OCI-LY3 (cell line): Measurements from ENCODE around the gene SGPL1.

Experiments used
- H2AFZ ChIP-seq: fragments of 200-600, 300-600 bp; shearing (Covaris generic); 2 replicates; pipeline ENCODE4 v1.6.0; 2014; ENCODE audit warnings: antibody characterized with exemption, low read depth, low read length
- H3K27ac ChIP-seq: fragments of 200-600, 300-600 bp; sonication (generic); 2 replicates; pipeline ENCODE4 v1.5.1; 2014; ENCODE audit warnings: mild to moderate bottlenecking, low read length, moderate library complexity, mixed read lengths
- H3K27me3 ChIP-seq: fragments of 200-600, 300-600 bp; sonication (generic); 2 replicates; pipeline ENCODE4 v1.6.1; 2014; ENCODE audit warnings: low read depth, low read length, mixed read lengths
- H3K36me3 ChIP-seq: fragments of 200-600, 300-600 bp; sonication (generic); replicated peaks from 2 replicates; pipeline ENCODE3; 2014; ENCODE audit warnings: low read depth, low read length, mixed read lengths
- H3K4me1 ChIP-seq: fragments of 300-600, 200-600 bp; sonication (generic); 2 replicates; pipeline ENCODE4 v1.6.1; 2014; ENCODE audit warnings: low read length, mixed read lengths
- H3K4me2 ChIP-seq: fragments of 200-600, 300-600 bp; sonication (generic); 2 replicates; pipeline ENCODE4 v1.6.1; 2014; ENCODE audit warnings: low read length, mixed read lengths
- H3K4me3 ChIP-seq: fragments of 300-600, 200-600 bp; sonication (generic); 2 replicates; pipeline ENCODE4 v1.5.1; 2014; ENCODE audit warnings: antibody characterized with exemption, mild to moderate bottlenecking, low read length, moderate library complexity
- H3K79me2 ChIP-seq: fragments of 300-600, 200-600 bp; shearing (Covaris generic); 2 replicates; pipeline ENCODE4 v1.6.1; 2014; ENCODE audit warnings: mild to moderate bottlenecking, low read length, mixed read lengths
- H3K9ac ChIP-seq: fragments of 300-600, 200-600 bp; shearing (Covaris generic); 2 replicates; pipeline ENCODE4 v1.6.0; 2014; ENCODE audit warnings: mild to moderate bottlenecking, low read length, moderate library complexity
- H3K9me3 ChIP-seq: fragments of 200-600, 300-600 bp; shearing (Covaris generic); 2 replicates; pipeline ENCODE4 v1.6.1; 2014; ENCODE audit warnings: low read length, mixed read lengths; ENCODE audit not compliant: insufficient read depth
- H4K20me1 ChIP-seq: fragments of 200-600, 300-600 bp; sonication (generic); 2 replicates; pipeline ENCODE4 v1.6.1; 2016; ENCODE audit warnings: low read length, mixed read lengths; ENCODE audit not compliant: insufficient read depth
- CTCF ChIP-seq: fragments of 200-600, 300-600 bp; sonication (generic); IDR thresholded peaks from 2 replicates; pipeline ENCODE4 v1.5.1; 2014; ENCODE audit warnings: antibody characterized with exemption, low read length, low read depth
- EZH2phosphoT487 ChIP-seq: fragments of 200-600 bp; shearing (Covaris generic); IDR thresholded peaks from 2 replicates; pipeline ENCODE4 v1.6.1; 2018; ENCODE audit warnings: antibody characterized with exemption, mixed run types, low read depth

SGPL1 gene

GRCh38 chr10:70780370-70780760 is 35.4 kb upstream of the SGPL1 start:
- Histone ChIP-seq H3K4me2 (no peak overlapping the region), H4K20me1 (no peaks in the 10 kb centered on the region), H3K9me3 (no peaks in the 10 kb centered on the region), H3K36me3 (no peaks in the 10 kb centered on the region), H3K4me3 (no peak overlapping the region), H3K27ac (no peak overlapping the region), H2AFZ (no peak overlapping the region), H3K4me1 (no peaks in the 10 kb centered on the region), H3K9ac (no peak overlapping the region), H3K27me3 (no peaks in the 10 kb centered on the region), H3K79me2 (no peaks in the 10 kb centered on the region)
- no peak for TF ChIP-seq CTCF
- TF ChIP-seq EZH2phosphoT487: no peak

- H3K27me3 ChIP-seq: no peaks in the 10 kb centered on the region
- no peaks in the 10 kb centered on the region for H3K9me3 ChIP-seq
- H3K9ac ChIP-seq: no peak overlapping the region
- TF ChIP-seq CTCF: no peak
- TF ChIP-seq EZH2phosphoT487: no peak
- H3K79me2 ChIP-seq: no peaks in the 10 kb centered on the region
- H3K27ac ChIP-seq: no peak overlapping the region
- no peaks in the 10 kb centered on the region for H4K20me1 ChIP-seq
- no peak overlapping the region for H2AFZ ChIP-seq
- H3K4me1 ChIP-seq: no peaks in the 10 kb centered on the region
- no peak overlapping the region for H3K4me2 ChIP-seq
- H3K4me3 ChIP-seq: no peak overlapping the region
- no peaks in the 10 kb centered on the region for H3K36me3 ChIP-seq
Observed at GRCh38 chr10:70780772-70781171, 35.0 kb upstream of the SGPL1 start.

- Histone ChIP-seq H2AFZ (no peak overlapping the region), H3K9me3 (no peaks in the 10 kb centered on the region), H3K4me2 (no peak overlapping the region), H3K27ac (no peak overlapping the region), H3K36me3 (no peaks in the 10 kb centered on the region), H3K4me3 (no peak overlapping the region), H4K20me1 (no peaks in the 10 kb centered on the region), H3K9ac (no peak overlapping the region), H3K79me2 (no peaks in the 10 kb centered on the region), H3K27me3 (no peaks in the 10 kb centered on the region), H3K4me1 (no peaks in the 10 kb centered on the region)
- TF ChIP-seq CTCF (no peak), EZH2phosphoT487 (no peak)
Observed at GRCh38 chr10:70781461-70782051, 34.2 kb upstream of the SGPL1 start.

- Histone ChIP-seq H3K4me3 (no peak overlapping the region), H3K36me3 (no peaks in the 10 kb centered on the region), H3K79me2 (no peaks in the 10 kb centered on the region), H3K27ac (no peak overlapping the region), H3K9ac (no peak overlapping the region), H3K4me1 (no peaks in the 10 kb centered on the region), H3K4me2 (no peak overlapping the region), H3K9me3 (no peaks in the 10 kb centered on the region), H4K20me1 (no peaks in the 10 kb centered on the region), H3K27me3 (no peaks in the 10 kb centered on the region), H2AFZ (no peak overlapping the region)
- no peak for TF ChIP-seq CTCF
- no peak for TF ChIP-seq EZH2phosphoT487
Observed at GRCh38 chr10:70782086-70782745, 33.5 kb upstream of the SGPL1 start.
